Neutrophil (primary cell): ENCODE results near the gene DAPK1.

Experiments used
- H3K27ac ChIP-seq: fragments of 200-600 bp; sonication (generic); 2 replicates; pipeline ENCODE4 v1.5.1; 2016; ENCODE audit warnings: mild to moderate bottlenecking, moderate library complexity
- H3K27me3 ChIP-seq: fragments of 200-600 bp; sonication (generic); 2 replicates; pipeline ENCODE4 v1.6.0; 2016; ENCODE audit warnings: mild to moderate bottlenecking
- H3K36me3 ChIP-seq: fragments of 200-600 bp; sonication (generic); 2 replicates; pipeline ENCODE4 v1.5.1; 2017
- H3K4me1 ChIP-seq, 2 experiments: fragments of 200-600 bp in 1 of 2; sonication (generic) in 1 of 2; 1 replicate in 1 of 2; 2 replicates in 1 of 2; pipeline versions ENCODE4 v1.5.1 to v1.6.1; 2013 to 2016; ENCODE audit warnings: low read depth in 1 of 2, low read length in 1 of 2, mild to moderate bottlenecking in 1 of 2, moderate library complexity in 1 of 2; ENCODE audit not compliant: control insufficient read depth in 1 of 2, insufficient read depth in 1 of 2
- H3K4me3 ChIP-seq, 2 experiments: fragments of 200-600 bp in 1 of 2; sonication (generic) in 1 of 2; 1 replicate in 1 of 2; 2 replicates in 1 of 2; pipeline ENCODE4 v1.5.1; 2013 to 2016; ENCODE audit warnings: low read depth in 1 of 2, low read length in 1 of 2, mild to moderate bottlenecking in 1 of 2, moderate library complexity in 1 of 2
- H3K9me3 ChIP-seq: fragments of 200-600 bp; sonication (generic); 2 replicates; pipeline ENCODE4 v1.5.1; 2016
- TF ChIP-seq, protein P1 (sequence below): fragments of 200-600 bp; sonication (generic); IDR thresholded peaks from 2 replicates; pipeline ENCODE4 v1.5.1; 2016; ENCODE audit warnings: antibody characterized with exemption

Gene DAPK1

DNA sequence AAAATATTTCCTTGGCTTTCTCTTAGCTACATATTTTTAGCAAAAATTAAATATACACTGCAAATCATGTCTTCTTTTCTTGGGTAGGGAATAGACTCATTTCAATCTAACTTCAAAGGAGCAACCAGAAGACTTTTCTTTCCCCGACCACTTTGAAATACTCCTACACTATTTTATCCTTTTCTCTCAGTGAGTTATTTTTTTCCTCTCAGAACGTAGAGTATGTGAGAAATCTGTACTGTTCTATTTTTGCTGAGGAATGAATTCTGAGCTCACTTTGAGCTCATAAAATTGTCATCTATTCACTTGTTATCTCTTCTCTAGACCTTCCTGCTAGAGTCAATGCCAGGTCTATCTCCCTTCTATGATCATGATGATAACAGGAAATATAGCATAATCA is 22.2 kb upstream of the DAPK1 start:
- TF ChIP-seq, protein P1, sequence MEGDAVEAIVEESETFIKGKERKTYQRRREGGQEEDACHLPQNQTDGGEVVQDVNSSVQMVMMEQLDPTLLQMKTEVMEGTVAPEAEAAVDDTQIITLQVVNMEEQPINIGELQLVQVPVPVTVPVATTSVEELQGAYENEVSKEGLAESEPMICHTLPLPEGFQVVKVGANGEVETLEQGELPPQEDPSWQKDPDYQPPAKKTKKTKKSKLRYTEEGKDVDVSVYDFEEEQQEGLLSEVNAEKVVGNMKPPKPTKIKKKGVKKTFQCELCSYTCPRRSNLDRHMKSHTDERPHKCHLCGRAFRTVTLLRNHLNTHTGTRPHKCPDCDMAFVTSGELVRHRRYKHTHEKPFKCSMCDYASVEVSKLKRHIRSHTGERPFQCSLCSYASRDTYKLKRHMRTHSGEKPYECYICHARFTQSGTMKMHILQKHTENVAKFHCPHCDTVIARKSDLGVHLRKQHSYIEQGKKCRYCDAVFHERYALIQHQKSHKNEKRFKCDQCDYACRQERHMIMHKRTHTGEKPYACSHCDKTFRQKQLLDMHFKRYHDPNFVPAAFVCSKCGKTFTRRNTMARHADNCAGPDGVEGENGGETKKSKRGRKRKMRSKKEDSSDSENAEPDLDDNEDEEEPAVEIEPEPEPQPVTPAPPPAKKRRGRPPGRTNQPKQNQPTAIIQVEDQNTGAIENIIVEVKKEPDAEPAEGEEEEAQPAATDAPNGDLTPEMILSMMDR, result no peak

DNA sequence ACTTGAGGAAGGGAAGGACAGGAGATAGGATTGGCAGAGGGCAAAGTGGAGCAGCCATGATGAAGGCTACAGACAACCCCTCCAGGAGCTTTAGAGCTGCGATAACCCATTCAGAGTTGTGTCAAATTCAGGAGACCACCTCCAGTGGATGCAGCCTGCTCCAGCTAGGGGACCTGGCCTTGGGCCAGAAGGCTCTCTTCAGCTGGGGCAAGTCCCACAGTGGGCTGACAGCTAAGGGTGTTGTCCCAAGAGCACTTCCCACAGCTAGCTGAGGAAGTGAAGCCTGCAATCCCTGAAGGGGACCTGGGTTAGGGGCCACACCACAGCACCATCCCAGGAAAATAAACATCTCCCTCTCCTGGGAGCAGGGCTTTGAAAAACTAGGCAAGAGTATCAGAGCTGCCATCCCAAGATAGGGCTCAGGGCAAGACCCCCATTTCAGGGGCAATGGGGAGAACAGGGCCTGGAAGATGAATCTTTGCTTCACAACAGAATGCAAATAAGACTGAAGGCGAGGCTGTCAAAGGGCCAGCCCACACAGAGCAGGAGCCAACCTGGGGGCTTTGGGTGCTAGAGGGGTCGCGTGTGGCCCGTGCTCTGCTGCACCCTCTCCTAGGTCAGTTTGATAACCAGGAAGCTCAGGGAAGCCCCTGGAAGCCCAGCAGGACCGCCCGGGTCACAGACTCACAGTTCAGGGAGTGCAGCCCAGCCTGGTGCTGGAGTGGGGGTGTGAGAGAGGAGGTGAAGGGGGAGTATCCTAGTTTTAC is 19.3 kb upstream of the DAPK1 start:
- H3K4me1 ChIP-seq, result peaks cover 7 to 8% of the 10 kb centered on the region in 2 experiments
- no peaks in the 10 kb centered on the region for H3K27me3 ChIP-seq
- H3K4me3 ChIP-seq, result no peak overlapping the region
- no peak overlapping the region for H3K27ac ChIP-seq
- TF ChIP-seq, protein P1, result no peak
- H3K9me3 ChIP-seq, result no peaks in the 10 kb centered on the region
- H3K36me3 ChIP-seq, result no peaks in the 10 kb centered on the region

More for the DNA sequence above, 22.2 kb upstream of the DAPK1 start:
- Histone ChIP-seq H3K9me3 (no peaks in the 10 kb centered on the region), H3K4me3 (no peak overlapping the region), H3K36me3 (no peaks in the 10 kb centered on the region), H3K27ac (no peak overlapping the region), H3K4me1 (peaks cover 7 to 8% of the 10 kb centered on the region in 2 experiments), H3K27me3 (no peaks in the 10 kb centered on the region)

DNA sequence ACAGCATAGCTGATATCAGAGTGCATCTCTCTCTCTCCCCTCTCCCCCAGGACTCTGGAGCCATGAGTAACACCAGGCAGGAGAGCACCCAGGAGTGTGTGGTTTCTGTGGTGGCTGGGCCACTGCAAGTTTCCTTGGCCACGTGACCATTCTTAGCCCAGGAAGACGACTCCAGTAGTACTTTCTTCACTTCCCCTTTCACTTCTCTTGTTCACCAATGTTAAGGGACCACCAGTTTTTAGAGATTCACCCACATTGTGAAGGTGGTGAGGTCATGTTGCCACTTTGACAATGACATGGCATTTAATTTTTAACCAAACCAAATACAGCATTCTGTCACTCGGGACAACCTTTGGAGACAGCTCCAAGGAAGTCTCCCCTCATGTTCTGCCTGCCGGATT is 17.9 kb upstream of the DAPK1 start:
- TF ChIP-seq, protein P1, result no peak
- no peaks in the 10 kb centered on the region for H3K36me3 ChIP-seq
- no peak overlapping the region for H3K27ac ChIP-seq
- no peaks in the 10 kb centered on the region for H3K27me3 ChIP-seq
- no peak overlapping the region for H3K4me3 ChIP-seq
- H3K4me1 ChIP-seq, result peaks cover 7 to 8% of the 10 kb centered on the region in 2 experiments
- H3K9me3 ChIP-seq, result no peaks in the 10 kb centered on the region

DNA sequence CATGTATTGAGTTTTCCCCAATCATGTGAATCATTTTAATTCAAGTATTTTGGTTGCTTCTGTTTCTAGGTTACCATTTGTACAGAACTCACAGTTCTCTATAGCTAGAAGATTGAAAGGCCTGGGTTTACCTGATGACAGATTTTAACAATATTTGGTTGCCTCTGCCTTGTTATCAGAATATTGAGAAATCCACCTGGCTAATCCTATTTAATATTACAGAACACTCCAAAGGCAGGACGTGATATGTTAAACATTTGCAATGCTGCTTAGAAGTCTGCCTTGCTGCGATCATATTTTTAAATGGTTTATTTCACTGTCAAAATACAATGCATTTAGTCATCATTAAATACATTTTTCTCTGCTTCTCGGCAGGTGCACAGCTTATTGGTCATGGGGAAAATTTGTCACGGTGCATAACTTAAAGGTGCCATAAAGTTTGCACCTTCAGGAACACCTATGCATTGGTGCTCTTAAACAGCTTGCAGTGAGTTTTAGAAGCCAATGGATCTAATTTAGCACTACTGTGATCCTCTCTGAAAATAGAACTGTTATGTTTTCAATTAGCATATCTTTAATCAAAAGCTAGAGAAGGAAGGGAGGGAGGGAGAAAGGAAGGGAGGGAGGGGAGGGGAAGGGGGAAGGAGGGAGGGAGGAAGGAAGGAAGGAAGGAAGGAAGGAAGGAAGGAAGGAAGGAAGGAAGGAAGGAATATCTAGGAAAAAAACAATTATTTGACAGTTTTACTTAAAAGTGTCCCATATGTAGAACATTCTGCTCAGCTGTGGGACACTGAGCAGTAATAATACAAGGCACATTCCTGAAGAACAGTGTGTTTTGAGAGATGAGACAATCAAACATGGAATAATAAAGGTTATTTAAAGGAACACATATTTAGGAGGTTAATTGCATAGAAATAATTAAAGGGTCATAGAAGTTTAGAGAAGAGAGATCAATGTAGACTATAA is 15.5 kb upstream of the DAPK1 start:
- Histone ChIP-seq H3K27me3 (no peaks in the 10 kb centered on the region), H3K4me1 (peaks cover 7 to 8% of the 10 kb centered on the region in 2 experiments), H3K36me3 (no peaks in the 10 kb centered on the region), H3K27ac (no peak overlapping the region), H3K9me3 (no peaks in the 10 kb centered on the region), H3K4me3 (no peak overlapping the region)
- TF ChIP-seq, protein P1, result no peak

DNA sequence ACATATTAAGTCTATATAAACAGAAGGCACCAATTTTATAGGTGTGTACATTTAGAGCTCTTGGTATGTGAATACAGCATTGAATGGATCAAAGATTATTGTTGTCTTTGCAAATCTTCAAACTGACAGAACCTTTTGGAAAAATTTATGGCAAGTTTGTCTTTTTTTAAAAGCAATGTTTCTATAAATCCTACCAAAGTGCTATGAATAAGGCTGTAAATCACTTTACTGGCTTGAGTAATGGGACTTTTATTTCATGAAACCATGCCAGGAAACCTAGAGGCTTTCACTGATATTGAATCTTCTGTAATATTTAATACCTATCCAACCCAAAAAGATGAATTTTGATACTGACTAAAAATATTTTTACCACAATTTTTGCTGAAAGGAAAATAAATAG is 7.4 kb upstream of the DAPK1 start:
- H3K27ac ChIP-seq, result no peak overlapping the region
- H3K36me3 ChIP-seq, result no peaks in the 10 kb centered on the region
- no peaks in the 10 kb centered on the region for H3K9me3 ChIP-seq
- TF ChIP-seq, protein P1, result no peak
- H3K4me3 ChIP-seq, result no peak overlapping the region
- no peaks in the 10 kb centered on the region for H3K4me1 ChIP-seq
- peaks cover 35% of the 10 kb centered on the region for H3K27me3 ChIP-seq
